D341Med (cell line): ENCODE data around the gene TNFRSF21.

Experiments
- DNase-seq: peaks from one replicate; pipeline ENCODE4 v3.0.0; 2012; ENCODE audit warnings: low spot score

The TNFRSF21 gene

DNA sequence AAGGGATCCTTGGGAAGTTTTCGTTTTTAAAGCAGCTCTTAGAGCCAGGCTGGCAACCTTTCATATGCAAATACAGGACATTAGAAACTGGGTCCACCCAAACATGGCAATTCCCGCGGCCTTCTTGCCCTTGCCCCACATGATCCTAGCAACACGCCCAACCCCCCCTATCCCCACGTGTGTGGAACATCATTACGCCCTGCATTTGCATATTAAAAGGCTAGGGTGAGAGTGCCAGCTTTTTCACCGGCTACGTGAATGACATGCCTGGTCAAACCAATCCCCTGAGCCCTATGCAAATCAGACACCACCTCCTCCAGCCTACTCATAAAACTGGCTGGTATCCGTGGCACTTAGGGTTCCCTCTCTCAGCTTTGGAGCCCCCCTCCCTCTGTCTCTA lies 88.1 kb downstream of the TNFRSF21 start:
- no peak for DNase-seq

DNA sequence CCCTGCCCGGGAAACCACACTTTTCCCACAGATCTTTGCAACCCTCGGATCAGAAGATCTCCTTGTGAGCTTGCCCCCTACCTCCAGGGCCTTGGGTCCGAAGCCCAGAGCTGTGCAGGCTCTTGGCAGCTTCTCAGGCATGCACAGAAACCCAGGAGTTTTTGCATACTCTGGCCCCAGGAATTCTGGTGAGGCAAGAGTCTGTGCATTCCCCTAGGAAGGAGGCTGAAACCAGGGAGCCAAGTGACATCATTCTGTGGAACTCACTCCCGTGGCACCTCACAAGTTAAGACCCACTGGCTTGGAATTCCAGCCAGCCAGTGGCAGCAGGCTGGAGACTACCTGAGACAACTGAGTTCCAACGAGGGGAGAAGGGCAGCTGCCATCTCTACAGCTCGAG lies 100.1 kb downstream of the TNFRSF21 start:
- no peak for DNase-seq

DNA sequence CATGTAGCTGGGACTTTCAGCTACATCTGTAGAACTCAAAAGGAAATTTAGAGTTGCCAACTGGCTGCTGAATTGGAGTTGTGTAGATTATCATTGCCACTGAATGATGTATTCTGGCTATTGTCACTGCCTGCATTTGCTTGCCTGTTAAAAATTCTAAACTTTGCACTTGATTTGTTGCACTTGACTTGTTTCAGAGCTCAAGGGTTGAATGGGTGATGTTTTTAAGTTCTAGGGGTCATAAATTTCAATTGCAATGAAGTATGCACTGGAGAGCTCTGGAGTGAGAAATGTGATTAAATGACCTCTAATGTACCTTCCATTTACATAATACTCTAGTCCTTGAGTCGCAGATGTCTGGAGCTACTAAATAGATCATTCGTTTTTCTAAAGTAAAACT lies 102.4 kb downstream of the TNFRSF21 start:
- DNase-seq = no peak

DNA sequence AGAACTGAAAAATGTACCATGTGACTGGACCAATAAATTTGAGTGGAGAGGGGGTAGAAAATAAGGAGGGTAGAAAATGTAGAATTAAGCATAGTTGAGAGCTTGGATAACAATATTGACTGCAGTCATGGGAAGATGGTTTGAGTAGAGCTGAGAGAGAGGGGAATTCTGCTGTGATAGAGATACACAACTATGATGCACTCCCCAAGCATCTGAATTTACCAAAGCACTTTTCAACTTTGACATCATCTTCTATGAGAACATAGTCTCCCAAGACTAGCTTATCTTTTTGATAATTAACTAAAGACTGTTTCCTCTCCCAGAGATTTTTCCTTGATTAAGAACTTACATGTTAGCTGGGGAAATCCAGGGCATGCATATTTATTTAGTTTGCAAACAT lies 103.1 kb downstream of the TNFRSF21 start:
- DNase-seq = no peak

DNA sequence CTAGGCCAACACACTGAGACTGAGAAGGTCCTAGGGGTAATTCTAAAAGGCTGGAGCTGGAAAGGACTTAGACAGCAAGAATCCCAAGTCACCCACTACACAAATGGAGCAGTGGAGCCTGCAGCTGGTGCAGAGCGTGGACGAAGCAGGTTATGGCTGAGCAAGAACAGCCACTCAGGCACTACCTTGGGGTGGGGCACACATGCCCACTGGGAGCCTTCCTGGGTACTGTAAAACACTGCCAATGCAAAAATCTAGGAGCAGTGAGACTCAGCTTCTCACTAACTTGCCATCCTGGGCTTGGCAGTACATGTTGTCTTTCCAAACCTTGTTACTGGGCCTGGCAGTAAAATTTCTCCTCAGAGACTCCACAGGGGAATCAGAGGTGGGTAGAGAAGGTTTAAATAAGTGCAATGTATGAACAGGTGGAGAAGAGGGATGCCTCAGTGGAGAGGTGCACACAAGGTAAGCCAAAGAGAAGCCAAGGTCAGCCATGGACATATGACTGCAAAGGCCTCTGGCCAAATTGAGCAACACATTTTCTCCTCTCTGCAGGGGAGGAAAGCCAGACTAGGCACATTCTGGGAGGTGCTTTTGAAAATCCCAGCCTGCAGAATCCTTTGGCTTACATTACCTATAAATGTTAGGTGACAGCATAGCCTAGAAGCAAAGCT lies 105.6 kb downstream of the TNFRSF21 start:
- DNase-seq = no peak

DNA sequence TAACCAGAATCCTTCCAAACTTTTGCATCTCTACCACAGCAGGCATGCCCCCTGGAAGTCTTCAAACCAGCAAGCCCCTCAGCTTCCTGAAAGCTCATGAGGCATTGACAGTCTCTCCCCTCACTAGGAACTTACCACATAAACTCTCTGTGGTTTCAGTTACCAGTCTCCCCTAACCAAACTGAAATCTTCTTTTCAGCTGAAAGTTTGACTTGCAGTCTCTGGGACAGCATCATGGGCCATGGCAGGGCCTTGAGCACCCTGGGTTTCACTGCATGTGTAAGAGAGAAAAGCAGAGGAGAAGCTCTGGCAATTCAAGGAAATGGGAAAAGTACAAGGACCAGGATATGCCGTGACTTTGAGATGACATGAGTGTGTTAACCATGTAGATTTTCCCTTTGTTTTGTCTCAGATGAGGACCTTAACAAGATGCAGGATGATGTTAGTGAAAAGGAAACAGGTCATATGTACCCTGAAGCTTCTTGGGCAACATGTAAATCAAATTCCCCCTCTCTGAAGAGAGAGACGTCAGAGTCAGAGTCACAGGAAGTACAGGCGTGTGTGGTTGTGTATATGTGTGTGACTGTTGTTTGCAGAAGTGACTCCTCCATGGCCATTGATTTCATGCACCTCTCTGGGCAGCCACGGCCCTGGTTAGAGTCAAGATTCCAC lies 106.3 kb downstream of the TNFRSF21 start:
- no peak for DNase-seq

DNA sequence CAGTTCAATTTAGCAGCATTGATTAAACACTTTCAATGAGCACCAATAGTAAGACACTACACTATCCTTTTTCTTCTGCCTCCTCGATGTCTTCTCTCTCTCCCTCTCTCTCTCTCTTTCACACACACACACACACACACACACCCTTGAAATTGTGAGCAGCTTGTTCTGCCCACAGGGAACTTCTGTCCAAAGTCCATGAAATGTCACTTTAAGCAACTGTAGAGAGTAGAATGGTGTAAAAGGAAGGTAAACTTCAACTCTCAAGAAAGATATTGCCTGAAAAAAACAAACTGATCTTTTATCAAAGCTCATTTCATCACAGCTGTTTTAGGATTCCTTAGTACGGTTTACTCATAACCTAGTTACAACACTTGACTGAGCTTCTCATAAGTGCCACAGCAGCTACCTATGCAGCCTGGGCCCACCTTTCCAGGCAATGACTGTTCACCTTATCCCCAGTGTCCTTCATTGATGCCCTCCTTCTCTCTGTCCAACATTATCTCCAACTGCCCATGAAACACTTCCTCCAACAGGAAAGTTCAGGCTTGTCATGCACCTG lies 107.0 kb downstream of the TNFRSF21 start:
- DNase-seq = no peak

DNA sequence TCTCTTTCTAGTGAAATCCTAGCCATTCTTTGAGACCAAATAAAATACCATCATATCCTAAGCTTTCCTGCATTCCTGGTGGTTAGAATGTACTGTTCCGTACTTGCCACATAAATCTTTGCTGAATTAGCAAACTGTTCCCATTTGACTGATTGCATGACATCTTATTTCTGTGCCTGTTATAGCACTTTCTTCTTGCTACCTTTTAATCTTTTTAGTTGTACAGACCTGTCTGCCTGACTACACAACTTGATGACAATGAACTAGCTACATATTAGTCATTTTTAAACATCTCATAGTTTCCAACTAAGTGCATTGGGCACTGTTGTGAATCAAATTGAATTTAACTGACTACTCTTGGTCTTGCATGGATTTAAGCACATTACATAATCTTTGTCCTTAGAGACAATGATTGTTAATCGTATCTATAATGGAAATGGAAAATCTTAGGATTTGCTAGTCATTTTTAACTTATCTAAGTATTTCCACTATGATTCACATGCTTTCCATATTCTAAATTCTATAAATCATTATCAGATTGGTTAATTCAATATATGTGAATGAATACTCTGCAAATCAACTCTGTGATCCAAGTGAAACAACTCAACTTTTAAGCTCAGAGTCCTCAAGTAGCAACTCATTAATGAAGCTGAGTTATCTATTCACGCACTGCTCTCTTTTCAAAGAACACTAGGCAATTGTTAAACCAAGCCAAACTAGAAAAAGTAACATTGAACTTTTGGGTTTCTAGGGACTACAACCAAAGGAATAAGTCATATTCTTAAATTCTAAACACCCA lies 109.0 kb downstream of the TNFRSF21 start:
- no peak for DNase-seq

DNA sequence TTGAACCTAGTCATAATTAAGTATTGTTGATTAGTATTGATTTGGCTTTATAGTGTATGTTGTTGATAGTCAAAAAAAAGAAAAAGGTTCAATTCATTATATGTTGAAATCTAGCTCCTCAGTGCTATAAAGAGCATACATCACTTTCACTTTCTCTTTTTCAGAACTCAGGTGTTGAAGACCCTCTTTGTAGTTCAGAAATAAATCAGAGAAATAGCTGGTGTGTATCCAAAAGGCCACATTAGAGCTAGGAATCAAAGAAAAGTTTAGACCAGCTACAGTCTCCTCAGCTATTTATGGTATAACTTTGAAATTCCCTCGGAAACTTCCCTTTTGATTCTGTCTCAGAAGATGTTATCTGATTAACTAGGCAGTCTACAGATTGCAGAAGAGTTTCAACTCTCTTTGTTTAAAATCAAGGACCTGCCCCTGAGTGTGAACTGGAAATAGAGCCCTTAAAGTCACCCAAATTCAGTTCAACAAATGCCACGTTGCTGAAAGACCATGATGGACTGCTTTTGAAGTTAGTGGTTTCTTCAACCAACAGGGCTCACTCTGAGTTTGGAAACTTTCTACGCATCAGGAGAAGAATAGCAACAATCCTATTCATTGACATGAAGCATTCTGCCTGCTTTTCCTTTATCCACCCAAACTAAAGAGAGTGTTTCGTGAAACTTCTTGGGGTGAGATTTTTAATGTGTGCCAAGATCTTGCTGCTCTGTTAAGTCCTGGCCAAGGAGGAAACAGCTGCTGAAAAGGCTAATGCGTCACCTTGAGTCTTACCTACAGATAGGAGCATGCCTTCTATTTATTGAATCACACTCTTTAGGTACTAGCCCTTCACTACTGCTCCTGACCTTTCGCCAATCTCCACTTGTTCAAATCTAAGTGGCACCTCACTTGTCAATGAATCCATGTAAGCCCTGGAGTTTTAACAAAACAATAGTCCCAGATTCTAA lies 111.7 kb downstream of the TNFRSF21 start:
- DNase-seq = no peak

DNA sequence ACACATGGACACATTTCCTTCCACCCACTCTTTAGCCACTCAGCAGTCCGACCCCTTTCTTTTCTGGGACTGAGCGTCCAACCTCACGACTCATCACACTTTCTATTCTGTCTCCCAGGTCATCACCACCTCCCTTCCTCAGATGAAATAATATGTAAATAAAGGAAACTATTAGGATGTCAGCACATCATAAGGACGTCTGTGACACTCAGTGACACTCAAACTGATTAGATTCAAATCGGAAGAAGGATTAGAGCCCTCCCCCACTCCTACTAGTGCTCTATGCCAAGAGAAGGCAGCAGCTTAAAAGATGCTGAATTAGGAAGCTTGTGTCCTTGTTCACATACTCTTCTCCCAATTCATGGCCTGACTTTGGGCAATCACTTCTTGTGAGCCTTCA lies 113.6 kb downstream of the TNFRSF21 start:
- no peak for DNase-seq

DNA sequence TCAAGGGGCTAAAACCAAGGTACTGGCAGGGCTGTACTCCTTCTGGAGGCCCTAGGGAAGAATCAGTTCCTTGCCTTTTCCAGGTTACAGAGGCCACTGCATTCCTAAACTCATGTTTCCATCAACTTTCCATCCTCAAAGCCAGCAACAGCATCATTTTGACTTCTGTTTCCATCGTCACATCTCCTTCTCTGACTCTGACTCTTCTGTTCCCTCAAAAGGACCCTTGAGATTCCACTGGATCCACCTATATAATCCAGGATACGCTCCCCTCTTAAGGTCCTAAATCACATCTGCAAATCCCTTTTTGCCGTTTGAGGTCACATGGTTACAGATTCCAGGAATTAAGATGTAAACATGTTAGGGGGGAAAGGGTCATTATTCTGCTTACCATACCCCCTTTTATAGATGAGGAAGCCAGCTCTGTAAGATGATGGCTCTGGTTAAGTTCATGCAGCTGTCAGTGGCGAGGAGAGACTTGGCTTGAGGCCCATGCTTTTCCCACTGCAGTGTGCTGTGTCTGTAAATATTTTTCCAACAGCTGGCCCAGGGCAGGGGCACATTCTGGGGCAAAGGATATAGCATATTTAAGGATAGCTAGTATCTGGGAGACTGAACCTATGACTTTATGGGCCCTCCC lies 114.6 kb downstream of the TNFRSF21 start:
- DNase-seq = no peak

DNA sequence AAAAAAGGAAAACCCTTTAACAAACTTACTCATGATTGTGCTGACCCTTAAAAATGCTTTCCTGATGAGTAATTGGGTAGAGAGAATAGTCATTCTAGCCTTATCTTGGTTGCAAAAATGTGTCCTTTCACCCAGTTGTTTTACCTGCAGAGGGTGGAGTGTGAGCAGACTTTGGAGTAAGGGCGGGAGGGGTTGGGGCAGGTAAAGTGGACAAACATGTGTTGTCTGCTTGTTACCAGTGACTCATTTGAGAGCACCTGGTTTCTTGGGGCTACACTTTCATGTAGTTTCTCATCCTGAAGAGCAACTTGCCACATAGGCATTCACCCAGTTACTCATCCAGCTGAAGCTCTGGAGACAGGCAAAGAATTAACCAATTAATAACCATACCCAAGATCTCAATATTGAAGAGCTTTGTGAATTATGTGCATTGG lies 121.1 kb downstream of the TNFRSF21 start:
- DNase-seq = no peak

DNA sequence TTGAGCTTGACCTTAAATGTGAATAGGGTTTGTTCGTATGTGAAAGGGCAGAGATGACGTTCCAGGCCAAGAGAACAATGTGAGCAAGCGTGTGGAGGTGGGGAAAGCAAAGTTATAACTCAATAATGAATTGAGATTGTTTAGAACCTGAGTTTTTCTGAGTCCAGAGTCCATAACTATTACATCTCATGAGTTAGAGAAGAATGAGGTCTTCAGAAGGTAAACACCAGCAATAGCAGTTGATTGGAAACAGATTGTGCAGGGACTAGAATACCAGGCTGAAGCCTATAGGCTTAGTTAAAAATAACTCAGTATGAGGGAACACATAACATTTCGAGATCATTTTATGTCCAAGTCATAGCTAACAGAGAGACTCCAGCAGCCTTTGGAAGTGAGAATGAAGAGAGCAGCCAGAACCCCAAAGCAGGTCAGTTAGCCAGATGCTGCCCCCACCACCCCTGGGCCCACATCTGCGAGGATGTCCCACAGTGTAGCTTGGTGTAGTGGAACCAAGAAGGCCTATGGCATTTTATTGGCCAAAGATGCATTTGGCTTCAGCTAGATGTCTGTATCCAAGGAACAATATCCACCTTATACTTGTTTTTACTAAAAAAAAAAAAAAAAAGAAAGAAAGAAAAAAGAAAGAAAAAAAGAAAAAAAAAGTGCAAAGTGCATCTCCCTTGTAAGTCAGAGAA lies 121.7 kb downstream of the TNFRSF21 start:
- no peak for DNase-seq

DNA sequence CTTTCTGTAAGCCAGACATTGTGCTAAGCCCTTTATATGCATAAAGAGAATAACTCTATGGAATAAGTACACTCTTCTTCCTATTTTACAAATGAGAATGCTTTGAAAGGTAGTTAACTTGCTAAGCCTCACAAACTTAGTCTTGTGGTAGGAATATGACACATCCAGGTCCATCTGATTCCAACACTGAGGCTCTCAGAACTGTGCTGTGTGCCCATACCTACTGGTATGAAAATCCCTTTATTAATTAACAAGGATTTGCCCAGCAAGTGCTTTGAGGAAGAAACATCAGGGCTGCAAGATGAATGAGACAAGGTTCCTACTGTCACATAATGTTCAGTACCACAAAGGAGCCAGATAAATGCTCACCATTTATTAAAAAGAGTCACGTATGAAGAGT lies 122.6 kb downstream of the TNFRSF21 start:
- no peak for DNase-seq

DNA sequence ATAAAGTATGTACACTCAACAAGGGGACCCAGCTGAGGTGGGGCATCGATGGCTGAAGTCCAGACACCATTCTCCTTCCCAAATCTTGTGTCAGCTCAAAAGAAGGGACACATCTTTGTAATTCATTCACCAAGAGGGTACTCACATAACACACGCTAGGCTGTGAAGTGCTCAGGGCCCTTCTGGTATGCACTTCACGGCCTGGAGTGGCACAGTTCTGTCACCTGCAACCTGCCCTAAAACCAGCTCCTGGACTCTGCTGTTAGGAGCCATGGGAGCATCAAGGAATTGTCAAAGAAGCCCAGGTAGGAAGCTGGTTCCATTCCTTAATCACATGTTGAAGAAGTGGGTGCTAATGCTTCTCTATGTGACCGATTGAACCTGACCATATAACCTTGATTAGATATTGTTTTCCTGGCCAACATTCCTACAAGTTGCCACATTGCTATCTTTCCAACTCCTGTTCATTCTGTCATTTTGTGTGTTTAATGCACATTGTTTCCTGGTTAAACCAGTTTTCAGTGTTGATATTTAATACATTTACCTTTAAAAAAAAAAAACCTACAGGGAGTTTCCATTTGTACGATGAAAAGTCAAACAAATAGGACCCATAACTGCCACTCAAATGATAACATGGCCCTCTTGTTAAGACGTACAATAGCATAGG lies 127.3 kb downstream of the TNFRSF21 start:
- no peak for DNase-seq

DNA sequence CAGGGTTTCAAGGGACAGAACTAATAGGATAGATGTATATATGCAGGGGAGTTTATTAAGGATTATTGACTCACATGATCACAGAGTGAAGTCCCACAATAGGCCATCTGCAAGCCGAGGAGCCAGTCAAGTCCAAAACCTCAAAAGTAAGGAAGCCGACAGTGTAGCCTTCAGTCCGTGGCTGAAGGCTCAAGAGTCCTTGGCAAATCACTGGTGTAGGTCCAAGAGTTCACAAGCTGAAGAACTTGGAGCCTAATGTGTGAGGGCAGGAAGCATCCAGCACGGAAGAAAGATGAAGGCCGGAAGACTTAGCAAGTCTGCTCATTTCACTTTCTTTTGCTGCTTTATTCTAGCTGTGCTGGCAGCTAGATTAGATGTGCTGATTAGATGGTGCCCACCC lies 128.0 kb downstream of the TNFRSF21 start:
- no peak for DNase-seq
